Measurements from ENCODE around the gene ZSWIM5. TPM values are rescaled to one million over a fixed set of nuclear protein-coding genes. Genes with fewer than 3 reads are reported as not detected.

ZSWIM5 gene
- total and polyA plus RNA-seq, 2 of the 8 experiments (the other 6 are each of a cell fraction or from before 2014, with no cell fraction given), result 2.5 to 3.9 TPM

DNA sequence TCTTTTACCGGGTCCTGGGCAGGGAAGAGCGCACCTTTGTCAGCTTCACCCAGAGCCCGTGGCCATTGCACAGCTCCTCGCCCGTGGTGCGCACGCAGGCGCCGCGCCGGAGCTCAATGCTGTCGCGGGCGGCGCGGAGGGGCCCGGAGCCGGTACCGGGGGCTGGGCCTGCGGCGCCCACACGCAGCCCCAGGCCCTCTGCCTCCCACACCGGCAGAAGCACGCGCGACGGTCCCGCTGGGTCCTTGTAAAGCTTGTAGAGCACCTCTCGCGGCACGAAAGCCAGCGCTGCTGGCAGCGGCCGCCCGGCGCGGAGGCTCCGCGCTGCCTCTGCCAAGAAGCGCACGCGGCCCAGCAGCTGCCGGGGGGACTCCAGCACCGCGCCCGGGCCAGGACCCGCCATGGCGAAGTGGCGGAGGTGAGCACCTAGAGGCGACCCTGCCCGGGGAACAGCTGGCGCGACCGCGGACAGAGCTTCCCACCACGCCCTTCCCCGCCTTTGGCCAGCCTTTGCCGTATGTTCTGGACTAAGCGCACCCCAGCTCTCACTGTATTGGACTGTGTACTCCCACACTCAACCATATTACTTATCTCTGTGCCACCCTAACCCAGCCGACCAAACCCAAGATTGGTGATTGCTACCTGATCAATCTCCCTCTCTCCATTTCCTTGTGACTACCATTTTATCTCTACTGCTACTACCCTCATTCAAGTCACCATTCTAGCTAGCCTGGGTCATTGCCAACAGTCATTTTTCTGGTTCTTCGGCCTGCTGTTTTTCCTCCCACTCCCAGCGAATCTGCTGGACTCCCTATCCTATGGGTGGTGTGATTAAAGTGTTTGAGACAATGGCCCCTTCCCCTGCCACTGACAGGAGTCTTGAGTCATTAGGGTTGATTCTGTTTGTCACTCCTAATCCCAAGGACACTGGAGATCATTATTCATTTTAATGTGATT is 195.3 kb downstream of the ZSWIM5 start, which contains the start of gene HECTD3 (continued):
- TF ChIP-seq, protein P1, sequence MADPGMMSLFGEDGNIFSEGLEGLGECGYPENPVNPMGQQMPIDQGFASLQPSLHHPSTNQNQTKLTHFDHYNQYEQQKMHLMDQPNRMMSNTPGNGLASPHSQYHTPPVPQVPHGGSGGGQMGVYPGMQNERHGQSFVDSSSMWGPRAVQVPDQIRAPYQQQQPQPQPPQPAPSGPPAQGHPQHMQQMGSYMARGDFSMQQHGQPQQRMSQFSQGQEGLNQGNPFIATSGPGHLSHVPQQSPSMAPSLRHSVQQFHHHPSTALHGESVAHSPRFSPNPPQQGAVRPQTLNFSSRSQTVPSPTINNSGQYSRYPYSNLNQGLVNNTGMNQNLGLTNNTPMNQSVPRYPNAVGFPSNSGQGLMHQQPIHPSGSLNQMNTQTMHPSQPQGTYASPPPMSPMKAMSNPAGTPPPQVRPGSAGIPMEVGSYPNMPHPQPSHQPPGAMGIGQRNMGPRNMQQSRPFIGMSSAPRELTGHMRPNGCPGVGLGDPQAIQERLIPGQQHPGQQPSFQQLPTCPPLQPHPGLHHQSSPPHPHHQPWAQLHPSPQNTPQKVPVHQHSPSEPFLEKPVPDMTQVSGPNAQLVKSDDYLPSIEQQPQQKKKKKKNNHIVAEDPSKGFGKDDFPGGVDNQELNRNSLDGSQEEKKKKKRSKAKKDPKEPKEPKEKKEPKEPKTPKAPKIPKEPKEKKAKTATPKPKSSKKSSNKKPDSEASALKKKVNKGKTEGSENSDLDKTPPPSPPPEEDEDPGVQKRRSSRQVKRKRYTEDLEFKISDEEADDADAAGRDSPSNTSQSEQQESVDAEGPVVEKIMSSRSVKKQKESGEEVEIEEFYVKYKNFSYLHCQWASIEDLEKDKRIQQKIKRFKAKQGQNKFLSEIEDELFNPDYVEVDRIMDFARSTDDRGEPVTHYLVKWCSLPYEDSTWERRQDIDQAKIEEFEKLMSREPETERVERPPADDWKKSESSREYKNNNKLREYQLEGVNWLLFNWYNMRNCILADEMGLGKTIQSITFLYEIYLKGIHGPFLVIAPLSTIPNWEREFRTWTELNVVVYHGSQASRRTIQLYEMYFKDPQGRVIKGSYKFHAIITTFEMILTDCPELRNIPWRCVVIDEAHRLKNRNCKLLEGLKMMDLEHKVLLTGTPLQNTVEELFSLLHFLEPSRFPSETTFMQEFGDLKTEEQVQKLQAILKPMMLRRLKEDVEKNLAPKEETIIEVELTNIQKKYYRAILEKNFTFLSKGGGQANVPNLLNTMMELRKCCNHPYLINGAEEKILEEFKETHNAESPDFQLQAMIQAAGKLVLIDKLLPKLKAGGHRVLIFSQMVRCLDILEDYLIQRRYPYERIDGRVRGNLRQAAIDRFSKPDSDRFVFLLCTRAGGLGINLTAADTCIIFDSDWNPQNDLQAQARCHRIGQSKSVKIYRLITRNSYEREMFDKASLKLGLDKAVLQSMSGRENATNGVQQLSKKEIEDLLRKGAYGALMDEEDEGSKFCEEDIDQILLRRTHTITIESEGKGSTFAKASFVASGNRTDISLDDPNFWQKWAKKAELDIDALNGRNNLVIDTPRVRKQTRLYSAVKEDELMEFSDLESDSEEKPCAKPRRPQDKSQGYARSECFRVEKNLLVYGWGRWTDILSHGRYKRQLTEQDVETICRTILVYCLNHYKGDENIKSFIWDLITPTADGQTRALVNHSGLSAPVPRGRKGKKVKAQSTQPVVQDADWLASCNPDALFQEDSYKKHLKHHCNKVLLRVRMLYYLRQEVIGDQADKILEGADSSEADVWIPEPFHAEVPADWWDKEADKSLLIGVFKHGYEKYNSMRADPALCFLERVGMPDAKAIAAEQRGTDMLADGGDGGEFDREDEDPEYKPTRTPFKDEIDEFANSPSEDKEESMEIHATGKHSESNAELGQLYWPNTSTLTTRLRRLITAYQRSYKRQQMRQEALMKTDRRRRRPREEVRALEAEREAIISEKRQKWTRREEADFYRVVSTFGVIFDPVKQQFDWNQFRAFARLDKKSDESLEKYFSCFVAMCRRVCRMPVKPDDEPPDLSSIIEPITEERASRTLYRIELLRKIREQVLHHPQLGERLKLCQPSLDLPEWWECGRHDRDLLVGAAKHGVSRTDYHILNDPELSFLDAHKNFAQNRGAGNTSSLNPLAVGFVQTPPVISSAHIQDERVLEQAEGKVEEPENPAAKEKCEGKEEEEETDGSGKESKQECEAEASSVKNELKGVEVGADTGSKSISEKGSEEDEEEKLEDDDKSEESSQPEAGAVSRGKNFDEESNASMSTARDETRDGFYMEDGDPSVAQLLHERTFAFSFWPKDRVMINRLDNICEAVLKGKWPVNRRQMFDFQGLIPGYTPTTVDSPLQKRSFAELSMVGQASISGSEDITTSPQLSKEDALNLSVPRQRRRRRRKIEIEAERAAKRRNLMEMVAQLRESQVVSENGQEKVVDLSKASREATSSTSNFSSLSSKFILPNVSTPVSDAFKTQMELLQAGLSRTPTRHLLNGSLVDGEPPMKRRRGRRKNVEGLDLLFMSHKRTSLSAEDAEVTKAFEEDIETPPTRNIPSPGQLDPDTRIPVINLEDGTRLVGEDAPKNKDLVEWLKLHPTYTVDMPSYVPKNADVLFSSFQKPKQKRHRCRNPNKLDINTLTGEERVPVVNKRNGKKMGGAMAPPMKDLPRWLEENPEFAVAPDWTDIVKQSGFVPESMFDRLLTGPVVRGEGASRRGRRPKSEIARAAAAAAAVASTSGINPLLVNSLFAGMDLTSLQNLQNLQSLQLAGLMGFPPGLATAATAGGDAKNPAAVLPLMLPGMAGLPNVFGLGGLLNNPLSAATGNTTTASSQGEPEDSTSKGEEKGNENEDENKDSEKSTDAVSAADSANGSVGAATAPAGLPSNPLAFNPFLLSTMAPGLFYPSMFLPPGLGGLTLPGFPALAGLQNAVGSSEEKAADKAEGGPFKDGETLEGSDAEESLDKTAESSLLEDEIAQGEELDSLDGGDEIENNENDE (IDR thresholded peaks at IDR 0.05; ENCODE audit: insufficient replicate concordance, low read length), result peak; percentile 98
- TF ChIP-seq SRF (IDR thresholded peaks at IDR 0.05; ENCODE audit: low read depth, low read length) (no peak), HDAC2 (IDR thresholded peaks at IDR 0.05; ENCODE audit: borderline replicate concordance in 1 of 2, low read depth in 2 of 2, low read length in 2 of 2) (no peak; a peak in 1 of 4 replicates), BRCA1 (IDR thresholded peaks at IDR 0.05; ENCODE audit: low read depth, low read length) (no peak), PHF8 (conservative IDR thresholded peaks at IDR 0.05; ENCODE audit: low read depth, low read length) (peak; percentile 43; the same call in 1 of the 2 replicates), CEBPB (IDR thresholded peaks at IDR 0.05; ENCODE audit: low read depth, low read length) (no peak), SP4 (IDR thresholded peaks at IDR 0.05; ENCODE audit: low read length) (no peak), EP300 (IDR thresholded peaks at IDR 0.05; ENCODE audit: borderline replicate concordance in 1 of 2, low read depth in 2 of 2, low read length in 2 of 2) (no peak), MAFK (IDR thresholded peaks at IDR 0.05; ENCODE audit: low read depth, low read length) (peak; percentile 83)
